Measurements from ENCODE around the gene KRT83.

DNA sequence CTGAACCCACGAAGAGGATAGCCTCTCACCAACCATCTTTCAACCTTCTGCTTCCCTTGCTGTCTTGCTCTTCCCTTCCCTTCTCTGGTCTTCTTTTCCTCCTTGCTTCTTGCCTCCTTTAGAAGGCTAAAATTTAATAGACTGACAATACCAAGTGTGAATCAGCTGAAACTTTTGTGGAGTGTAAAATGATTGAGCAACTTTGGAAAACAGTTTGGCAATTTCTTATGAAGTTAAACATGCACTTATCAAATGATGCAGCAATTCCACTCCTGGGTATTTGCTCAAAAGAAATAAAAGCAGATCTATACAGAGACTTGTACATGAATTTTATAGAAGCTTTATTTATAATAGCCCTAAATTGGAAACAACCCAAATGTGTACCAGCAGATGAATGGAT is 50.0 kb downstream of the KRT83 start:
- TF ChIP-seq, protein P1, sequence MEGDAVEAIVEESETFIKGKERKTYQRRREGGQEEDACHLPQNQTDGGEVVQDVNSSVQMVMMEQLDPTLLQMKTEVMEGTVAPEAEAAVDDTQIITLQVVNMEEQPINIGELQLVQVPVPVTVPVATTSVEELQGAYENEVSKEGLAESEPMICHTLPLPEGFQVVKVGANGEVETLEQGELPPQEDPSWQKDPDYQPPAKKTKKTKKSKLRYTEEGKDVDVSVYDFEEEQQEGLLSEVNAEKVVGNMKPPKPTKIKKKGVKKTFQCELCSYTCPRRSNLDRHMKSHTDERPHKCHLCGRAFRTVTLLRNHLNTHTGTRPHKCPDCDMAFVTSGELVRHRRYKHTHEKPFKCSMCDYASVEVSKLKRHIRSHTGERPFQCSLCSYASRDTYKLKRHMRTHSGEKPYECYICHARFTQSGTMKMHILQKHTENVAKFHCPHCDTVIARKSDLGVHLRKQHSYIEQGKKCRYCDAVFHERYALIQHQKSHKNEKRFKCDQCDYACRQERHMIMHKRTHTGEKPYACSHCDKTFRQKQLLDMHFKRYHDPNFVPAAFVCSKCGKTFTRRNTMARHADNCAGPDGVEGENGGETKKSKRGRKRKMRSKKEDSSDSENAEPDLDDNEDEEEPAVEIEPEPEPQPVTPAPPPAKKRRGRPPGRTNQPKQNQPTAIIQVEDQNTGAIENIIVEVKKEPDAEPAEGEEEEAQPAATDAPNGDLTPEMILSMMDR (IDR thresholded peaks at IDR 0.05): no peak
- TF ChIP-seq, protein P2, sequence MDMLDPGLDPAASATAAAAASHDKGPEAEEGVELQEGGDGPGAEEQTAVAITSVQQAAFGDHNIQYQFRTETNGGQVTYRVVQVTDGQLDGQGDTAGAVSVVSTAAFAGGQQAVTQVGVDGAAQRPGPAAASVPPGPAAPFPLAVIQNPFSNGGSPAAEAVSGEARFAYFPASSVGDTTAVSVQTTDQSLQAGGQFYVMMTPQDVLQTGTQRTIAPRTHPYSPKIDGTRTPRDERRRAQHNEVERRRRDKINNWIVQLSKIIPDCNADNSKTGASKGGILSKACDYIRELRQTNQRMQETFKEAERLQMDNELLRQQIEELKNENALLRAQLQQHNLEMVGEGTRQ (IDR thresholded peaks at IDR 0.05): no peak
- TF ChIP-seq ESRRA (IDR thresholded peaks at IDR 0.05; ENCODE audit: borderline replicate concordance, low read length) (no peak), FOSL2 (IDR thresholded peaks at IDR 0.05) (no peak), FOSL2 (CRISPR knock-in tag; IDR thresholded peaks at IDR 0.05) (peak; percentile 18; the same call in 1 of the 2 replicates)
